ENCODE data around the gene REPIN1. TPM values are rescaled to one million over a fixed set of nuclear protein-coding genes. Genes with fewer than 3 reads are reported as not detected.

REPIN1 gene
- total RNA-seq, 1 experiment from 2014 or later, result 106 TPM

DNA sequence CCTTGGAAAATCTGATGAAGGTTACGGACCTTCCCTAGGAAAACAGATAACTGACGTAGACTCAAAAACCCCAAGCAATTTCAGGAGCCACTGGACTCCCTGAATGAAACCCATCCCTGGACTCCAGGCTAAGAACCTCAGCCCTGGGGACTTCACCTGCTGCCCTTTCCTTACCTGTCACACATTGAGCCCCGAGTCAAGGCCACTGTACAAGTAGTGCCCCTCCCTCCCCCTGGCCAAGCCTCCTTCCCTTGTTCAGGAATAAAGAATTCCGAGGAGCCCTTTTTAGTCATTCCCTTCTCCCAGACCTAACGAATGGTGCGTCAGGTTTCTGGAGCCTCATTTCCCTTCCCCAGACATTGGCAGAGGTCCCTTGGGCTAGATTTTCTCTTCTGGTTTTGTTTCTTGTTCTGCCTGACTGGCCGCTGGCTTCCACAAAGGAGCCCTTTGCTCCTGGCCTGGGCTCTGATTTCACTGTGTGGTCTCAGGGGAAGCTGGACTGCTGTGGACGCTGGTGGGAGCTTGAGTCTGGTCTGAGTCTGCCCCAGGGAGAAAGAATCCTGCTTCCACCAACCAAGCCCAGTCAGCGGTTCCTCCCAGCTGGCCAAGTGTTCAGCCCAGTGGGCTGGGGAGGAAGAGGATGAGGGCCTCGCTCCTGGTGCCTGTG is 42.2 kb downstream of the REPIN1 start:
- no peak for TF ChIP-seq CTCF (conservative IDR thresholded peaks at IDR 0.05)
- peaks cover 5% of the 10 kb centered on the region; the same call in 1 of the 2 replicates for H3K4me1 ChIP-seq (ENCODE audit: insufficient read depth, low read length)
- no peak for DNase-seq
- no peak overlapping the region for H2BK12ac ChIP-seq (ENCODE audit: insufficient read length, low read depth, low read length)
- H3K36me3 Mint-ChIP-seq (ENCODE audit: insufficient read depth in 1 of 3, low read depth in 3 of 3), result peaks cover 14 to 46% (median 44%) of the 10 kb centered on the region in 3 experiments
- no peak overlapping the region for H2BK120ac ChIP-seq (ENCODE audit: low read depth, low read length, poor library complexity, severe bottlenecking)
- peaks cover 3% of the 10 kb centered on the region for H3K23me2 ChIP-seq (ENCODE audit: insufficient read length, low read depth, low read length, poor library complexity, severe bottlenecking)
- no peak overlapping the region for H3K4me3 Mint-ChIP-seq
- H3K4me2 ChIP-seq (ENCODE audit: insufficient read depth, insufficient read length, low read length), result no peak overlapping the region
- H2AFZ ChIP-seq (ENCODE audit: low read length), result no peak overlapping the region
- H2BK5ac ChIP-seq (ENCODE audit: insufficient read length, low read length), result no peak overlapping the region
- no peak overlapping the region for H3K14ac ChIP-seq (ENCODE audit: insufficient read depth, low read length)
- H3K4ac ChIP-seq (ENCODE audit: low read depth, low read length), result no peak overlapping the region
- no peak overlapping the region for H3K23ac ChIP-seq (ENCODE audit: insufficient read length, low read depth, low read length)
- H4K91ac ChIP-seq (ENCODE audit: insufficient read length, low read depth, low read length), result no peak overlapping the region
- H3K9me3 ChIP-seq (ENCODE audit: control insufficient read depth, low read depth, low read length), result no peaks in the 10 kb centered on the region
- H3K79me2 ChIP-seq (ENCODE audit: insufficient read depth, low read length), result no peaks in the 10 kb centered on the region
- no peaks in the 10 kb centered on the region for H3K27me3 ChIP-seq (ENCODE audit: insufficient read depth, low read length)
- H3K27me3 Mint-ChIP-seq (ENCODE audit: low read depth), result no peaks in the 10 kb centered on the region; the same call in 1 of the 2 replicates
- no peak overlapping the region for H2BK20ac ChIP-seq (ENCODE audit: low read depth, low read length, poor library complexity, severe bottlenecking)
- H4K8ac ChIP-seq (replicated peaks; ENCODE audit: insufficient read length, low read depth, low read length), result no peak overlapping the region
- no peak overlapping the region for H3K27ac ChIP-seq (ENCODE audit: insufficient read length, low read depth, low read length)
- H3K18ac ChIP-seq (ENCODE audit: insufficient read length, low read depth, low read length), result no peak overlapping the region
- H3K56ac ChIP-seq (ENCODE audit: insufficient read length, low read depth, low read length), result no peak overlapping the region
- WGBS (ENCODE audit: extremely low coverage, insufficient read length, low lambda C conversion rate), result no CpG with 5 or more reads among the region's 10 CpGs
- H2AK5ac ChIP-seq (ENCODE audit: insufficient read length, low read length), result no peak overlapping the region
- H3T11ph ChIP-seq (ENCODE audit: low read length), result no peak overlapping the region
- no peaks in the 10 kb centered on the region for H3K79me1 ChIP-seq (ENCODE audit: insufficient read depth, low read depth, low read length, poor library complexity, severe bottlenecking)
- H3K4me1 Mint-ChIP-seq, result peaks cover 20 to 33% of the 10 kb centered on the region in 2 experiments
- H3K9ac ChIP-seq (ENCODE audit: extremely low read depth, insufficient read length, low read length), result no peak overlapping the region
- peak overlapping the region in 2 of 3 experiments; percentile 56 to 78; a peak in 4 of 7 replicates for H3K27ac Mint-ChIP-seq
- H4K20me1 ChIP-seq (ENCODE audit: control insufficient read depth, insufficient read depth, insufficient read length), result no peaks in the 10 kb centered on the region
- H2BK15ac ChIP-seq (ENCODE audit: low read depth, low read length), result no peak overlapping the region
- H3K9me3 Mint-ChIP-seq, result no peaks in the 10 kb centered on the region; a peak in 1 of 5 replicates
- no peak overlapping the region for H4K5ac ChIP-seq (ENCODE audit: insufficient read length, low read depth, low read length)

All from H9 (cell line).